ENCODE measurements around the gene NFIX. TPM values are rescaled to one million over a fixed set of nuclear protein-coding genes. Genes with fewer than 3 reads are reported as not detected.

Gene NFIX
- total and polyA plus RNA-seq, 2 donors (not counting 3 experiments of a cell fraction or from before 2014, with no cell fraction given) = 9.8 to 37.7 TPM

DNA sequence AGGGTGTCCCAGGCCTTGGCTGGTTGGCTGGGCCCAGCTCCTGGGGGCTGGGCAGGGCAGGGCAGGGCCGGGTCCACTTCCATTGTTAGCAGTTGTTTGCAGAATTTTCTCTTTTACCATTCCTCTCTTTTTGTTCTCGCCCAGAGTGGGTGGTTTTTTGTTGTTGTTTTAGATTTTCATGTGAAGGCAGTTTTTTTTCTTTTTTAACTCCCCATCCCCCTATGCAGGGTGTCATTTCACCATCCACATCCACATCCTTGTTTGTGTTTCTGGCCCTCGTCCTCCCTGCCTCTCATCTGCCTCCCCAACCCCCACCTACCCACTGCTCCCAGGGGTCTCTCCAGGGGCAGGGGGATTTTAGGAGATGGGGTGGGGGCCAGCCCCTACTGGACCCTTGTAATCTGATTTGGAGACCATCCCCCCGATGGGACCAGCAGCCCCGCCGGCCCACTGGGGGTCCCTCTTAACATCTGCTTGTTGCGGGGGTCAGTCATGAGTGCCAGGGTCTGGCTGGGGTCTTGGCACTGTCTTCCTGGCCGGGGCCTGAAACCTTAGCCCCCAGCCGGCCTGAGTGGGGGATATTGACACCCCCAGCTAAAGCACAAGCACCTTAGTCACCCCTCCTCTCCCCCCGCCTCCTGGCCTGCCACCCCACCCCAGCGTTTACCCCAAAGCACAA, 144.5 kb downstream of the NFIX start:
- Histone ChIP-seq H3K9me3 (replicated peaks; ENCODE audit: control insufficient read depth, insufficient read depth, low read length) (no peaks in the 10 kb centered on the region), H3K27ac (ENCODE audit: insufficient read depth, low read depth, low read length) (no peak overlapping the region), H3K4me3 (replicated peaks in 1 of 3; ENCODE audit: insufficient read depth in 1 of 3, low read depth in 1 of 3, low read length in 3 of 3) (no peak overlapping the region), H3K4me2 (ENCODE audit: insufficient read depth, low read length) (no peak overlapping the region), H2AFZ (ENCODE audit: low read depth, low read length) (no peak overlapping the region), H3K4me1 (ENCODE audit: control insufficient read depth, extremely low read depth, insufficient read depth, low read length) (no peaks in the 10 kb centered on the region), H4K20me1 (replicated peaks; ENCODE audit: control insufficient read depth, extremely low read depth, insufficient read depth, low read length) (no peaks in the 10 kb centered on the region), H3K9me1 (replicated peaks; ENCODE audit: control insufficient read depth, extremely low read depth, insufficient read depth, low read length) (no peaks in the 10 kb centered on the region), H3K27me3 (ENCODE audit: control insufficient read depth in 2 of 2, insufficient read depth in 2 of 2, low read length in 2 of 2) (no peaks in the 10 kb centered on the region), H3K9ac (replicated peaks; ENCODE audit: extremely low read depth, insufficient read depth, low read length) (no peak overlapping the region), H3K36me3 (ENCODE audit: control insufficient read depth in 2 of 2, extremely low read depth in 1 of 2, insufficient read depth in 2 of 2, low read length in 2 of 2) (peaks cover 16 to 41% of the 10 kb centered on the region in 2 experiments), H3K79me2 (ENCODE audit: control insufficient read depth, insufficient read depth, low read length) (peaks cover under 1% of the 10 kb centered on the region)
- DNase-seq (ENCODE audit: low read depth, low spot score) (no peak), FAIRE-seq (no peak)
- intact Hi-C loops (cut with micrococcal nuclease) (no loop called here), dilution Hi-C loops (cut with MboI; ENCODE audit: extremely low pct_ligation_motif_present, low sequenced_read_pairs) (no loop called here)
- POLR2A ChIA-PET = no interaction called here
- CTCF ChIA-PET = no interaction called here
- BruUV-seq (replicated peaks) = no TSS peak
- TF ChIP-seq POLR2AphosphoS5 (IDR thresholded peaks at IDR 0.05; ENCODE audit: insufficient read depth, low read depth, low read length) = no peak
- no peak for TF ChIP-seq JUN (IDR thresholded peaks at IDR 0.05; ENCODE audit: borderline replicate concordance, insufficient read depth, insufficient read length, low read depth)
- TF ChIP-seq GATA2 (IDR thresholded peaks at IDR 0.05; ENCODE audit: insufficient read depth, insufficient read length, low read depth, low read length) = no peak
- TF ChIP-seq POLR2A (IDR thresholded peaks at IDR 0.05; ENCODE audit: low read depth, low read length) = no peak
- TF ChIP-seq EZH2 (IDR thresholded peaks at IDR 0.05; ENCODE audit: borderline replicate concordance, low read depth, low read length, severe bottlenecking) = no peak
- TF ChIP-seq FOS (IDR thresholded peaks at IDR 0.05; ENCODE audit: borderline replicate concordance, insufficient read depth, low read length) = no peak
- TF ChIP-seq, protein P1, sequence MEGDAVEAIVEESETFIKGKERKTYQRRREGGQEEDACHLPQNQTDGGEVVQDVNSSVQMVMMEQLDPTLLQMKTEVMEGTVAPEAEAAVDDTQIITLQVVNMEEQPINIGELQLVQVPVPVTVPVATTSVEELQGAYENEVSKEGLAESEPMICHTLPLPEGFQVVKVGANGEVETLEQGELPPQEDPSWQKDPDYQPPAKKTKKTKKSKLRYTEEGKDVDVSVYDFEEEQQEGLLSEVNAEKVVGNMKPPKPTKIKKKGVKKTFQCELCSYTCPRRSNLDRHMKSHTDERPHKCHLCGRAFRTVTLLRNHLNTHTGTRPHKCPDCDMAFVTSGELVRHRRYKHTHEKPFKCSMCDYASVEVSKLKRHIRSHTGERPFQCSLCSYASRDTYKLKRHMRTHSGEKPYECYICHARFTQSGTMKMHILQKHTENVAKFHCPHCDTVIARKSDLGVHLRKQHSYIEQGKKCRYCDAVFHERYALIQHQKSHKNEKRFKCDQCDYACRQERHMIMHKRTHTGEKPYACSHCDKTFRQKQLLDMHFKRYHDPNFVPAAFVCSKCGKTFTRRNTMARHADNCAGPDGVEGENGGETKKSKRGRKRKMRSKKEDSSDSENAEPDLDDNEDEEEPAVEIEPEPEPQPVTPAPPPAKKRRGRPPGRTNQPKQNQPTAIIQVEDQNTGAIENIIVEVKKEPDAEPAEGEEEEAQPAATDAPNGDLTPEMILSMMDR (IDR thresholded peaks at IDR 0.05; ENCODE audit: extremely low read depth in 1 of 2, insufficient read depth in 1 of 2, low read depth in 1 of 2, low read length in 2 of 2) = no peak
- TF ChIP-seq, protein P2, sequence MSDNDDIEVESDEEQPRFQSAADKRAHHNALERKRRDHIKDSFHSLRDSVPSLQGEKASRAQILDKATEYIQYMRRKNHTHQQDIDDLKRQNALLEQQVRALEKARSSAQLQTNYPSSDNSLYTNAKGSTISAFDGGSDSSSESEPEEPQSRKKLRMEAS (IDR thresholded peaks at IDR 0.05; ENCODE audit: insufficient read depth, insufficient read length) = no peak
- TF ChIP-seq MYC (IDR thresholded peaks at IDR 0.05; ENCODE audit: low read depth, low read length) = no peak

All from endothelial cell of umbilical vein (primary cell).